Adrenal gland (tissue), 12 donors: ENCODE measurements around the gene TBXA2R. TPM values are rescaled to one million over a fixed set of nuclear protein-coding genes. Genes with fewer than 3 reads are reported as not detected.

Experiments used
- DNase-seq, 7 donors: peaks; one replicate each; pipeline ENCODE4 v3.0.0-alpha.2; 2019 to 2020
- H3K27ac ChIP-seq, 5 donors: fragments of 200-600 bp; sonication (generic) in 4 of 5; 1 replicate in 3 of 5; 2 replicates in 2 of 5; pipeline versions ENCODE4 v1.5.1 to v1.8.0; 2016 to 2020; ENCODE audit warnings: mild to moderate bottlenecking in 1 of 5
- H3K27me3 ChIP-seq: fragments of 200-600 bp; 2 replicates; pipeline ENCODE4 v1.8.0; 2021
- H3K36me3 ChIP-seq, 2 donors: fragments of 200-600 bp; replicated peaks in 1 of 2; 1 replicate in 1 of 2; 2 replicates in 1 of 2; pipeline versions ENCODE4 v1.5.1 to v1.8.0; 2018 to 2022
- H3K4me1 ChIP-seq, 2 donors: fragments of 200-600 bp; replicated peaks in 1 of 2; 1 replicate in 1 of 2; 2 replicates in 1 of 2; pipeline versions ENCODE4 v1.5.1 to v1.8.0; 2018 to 2021
- H3K4me3 ChIP-seq, 4 donors: fragments of 200-600 bp; sonication (generic) in 3 of 4; one replicate each; pipeline ENCODE4 v1.5.1; 2016 to 2018
- H3K9me3 ChIP-seq, 3 donors: fragments of 200-600 bp; sonication (generic) in 1 of 3; replicated peaks in 1 of 3; 1 replicate in 2 of 3; 2 replicates in 1 of 3; pipeline versions ENCODE4 v1.5.1 to v1.8.0; 2016 to 2021
- CTCF ChIP-seq, 6 experiments: fragments of 450-650 bp in 4 of 6; fragments of 200-600 bp in 2 of 6; sonication (generic) in 1 of 6; IDR thresholded peaks; 1 replicate in 5 of 6; 2 replicates in 1 of 6; pipeline versions ENCODE4 v1.5.1 to v1.8.0; 2016 to 2021; ENCODE audit warnings: antibody characterized with exemption in 6 of 6, mild to moderate bottlenecking in 2 of 6, moderate library complexity in 1 of 6
- POLR2A ChIP-seq, 2 donors: fragments of 450-650 bp; IDR thresholded peaks; one replicate each; pipeline ENCODE4 v1.6.1; 2017; ENCODE audit warnings: antibody characterized with exemption in 2 of 2, mild to moderate bottlenecking in 2 of 2, moderate library complexity in 1 of 2
- WGBS, 4 donors: extraction: QIAGEN DNeasy Blood & Tissue Kit in 2 of 4; methylation state at CpG; one replicate each; pipeline versions ENCODE4 v1.1.5 to v1.1.7; 2013 to 2017; 5-methylcytosine and 5-hydroxymethylcytosine counted together
- intact Hi-C, 2 donors: fragments of 100-400 bp; cut with DNase I; formaldehyde crosslinking; loops; one replicate each; pipeline versions ENCODE4 v1.14.1 to v1.15.0; 2022 to 2023
- polyA plus RNA-seq, 3 donors: library from polyadenylated mRNA; stranded (reverse); fragments of 200-250 nt in 2 of 3; fragments of 350-450 nt in 1 of 3; fragmentation: Illumina TruSeq in 1 of 3; extraction: RNeasy Lipid Tissue Mini Kit (QIAGEN cat#74804) in 1 of 3; gene quantifications; one replicate each; pipeline ENCODE4 v1.2.3, GENCODE V29; 2013 to 2014
- total RNA-seq, 9 donors: library from RNA; depleted of rRNA in 4 of 9; stranded (reverse); fragments of >200 nt in 4 of 9; fragments of 120-200 nt in 1 of 9; fragmentation: NEBNext Ultra II Directional in 1 of 9; extraction: Animal tissue kit (Norgen Biotek cat#: 25700) in 1 of 9; gene quantifications; one replicate each; pipeline versions ENCODE4 v1.1.0 to v1.2.4, GENCODE V29; 2013 to 2023
- donor health status: healthy with polysubstance abuse.
- donor health status: Bipolar disorder and iron deficiency.
- donor health status: DM: yes; HTN: yes; CAD: no.
- donor health status: DM: no; HTN: no; CAD: no.
- donor health status: DM: no; HTN: no; CAD: no.
- donor health status: DM: yes; HTN: yes; CAD: no.

Gene TBXA2R
- total and polyA plus RNA-seq, 12 donors: 4.7 to 25.5 (median 12.4) TPM

GRCh38 chr19:3550947-3551791 lies 55.5 kb downstream of the TBXA2R start:
- no peaks in the 10 kb centered on the region for H3K27me3 ChIP-seq
- H3K4me1 ChIP-seq: peaks cover 7 to 23% of the 10 kb centered on the region in 2 donors
- H3K27ac ChIP-seq: no peak overlapping the region
- intact Hi-C loops: no loop called here
- TF ChIP-seq CTCF (IDR thresholded peaks at IDR 0.05) (no peak), POLR2A (IDR thresholded peaks at IDR 0.05) (no peak)
- no peaks in the 10 kb centered on the region for H3K9me3 ChIP-seq
- no peak for DNase-seq
- 87 to 94% (median 89%) methylated on average over 20 to 34 of the region's 34 CpGs for WGBS, 4 donors
- peaks cover 0 to 8% of the 10 kb centered on the region in 2 donors for H3K36me3 ChIP-seq
- no peak overlapping the region for H3K4me3 ChIP-seq

GRCh38 chr19:3549816-3550215 lies 56.9 kb downstream of the TBXA2R start:
- no peaks in the 10 kb centered on the region for H3K27me3 ChIP-seq
- DNase-seq: no peak
- H3K27ac ChIP-seq: no peak overlapping the region
- no peak overlapping the region for H3K4me3 ChIP-seq
- TF ChIP-seq POLR2A (IDR thresholded peaks at IDR 0.05) (no peak), CTCF (IDR thresholded peaks at IDR 0.05) (no peak)
- intact Hi-C loops: loop anchor here (5.0 kb wide), 2 partner anchors 62 to 67 kb away; no protein-coding TSS in a partner anchor
- H3K4me1 ChIP-seq: peaks cover 4 to 15% of the 10 kb centered on the region in 2 donors
- H3K36me3 ChIP-seq: peaks cover 0 to 8% of the 10 kb centered on the region in 2 donors
- no peaks in the 10 kb centered on the region for H3K9me3 ChIP-seq
- 90 to 93% (median 92%) methylated on average over 8 to 10 of the region's 10 CpGs for WGBS, 4 donors

DNA sequence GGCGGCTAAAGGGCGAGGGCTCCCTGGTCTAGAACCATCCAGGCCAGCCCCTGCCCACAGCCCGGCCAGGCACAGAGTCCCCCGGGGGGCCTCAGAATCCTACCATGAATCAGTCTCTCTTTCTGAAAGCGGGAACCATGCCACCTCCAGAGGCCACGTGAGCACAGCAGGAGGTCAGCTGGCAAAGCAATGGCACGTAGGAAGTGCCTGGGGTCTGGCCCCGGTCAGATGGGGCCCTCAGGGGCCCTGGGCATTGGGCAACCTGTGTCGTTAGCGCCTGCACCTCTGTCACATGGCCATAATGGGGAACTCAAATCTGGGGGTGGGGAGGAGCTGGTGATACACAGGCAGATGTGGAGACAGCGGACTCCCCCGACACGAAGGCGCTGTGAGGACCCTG lies 58.1 kb downstream of the TBXA2R start:
- TF ChIP-seq POLR2A (IDR thresholded peaks at IDR 0.05) (no peak), CTCF (IDR thresholded peaks at IDR 0.05) (no peak)
- Histone ChIP-seq H3K9me3 (no peaks in the 10 kb centered on the region), H3K27ac (no peak overlapping the region), H3K4me1 (peaks cover 0 to 8% of the 10 kb centered on the region in 2 donors), H3K36me3 (peaks cover 0 to 8% of the 10 kb centered on the region in 2 donors), H3K27me3 (no peaks in the 10 kb centered on the region), H3K4me3 (no peak overlapping the region)
- WGBS, 4 donors: 63 to 97% (median 78%) methylated on average over 6 to 14 of the region's 14 CpGs
- intact Hi-C loops: loop anchor here (5.0 kb wide), 2 partner anchors 64 to 69 kb away; no protein-coding TSS in a partner anchor
- no peak for DNase-seq

DNA sequence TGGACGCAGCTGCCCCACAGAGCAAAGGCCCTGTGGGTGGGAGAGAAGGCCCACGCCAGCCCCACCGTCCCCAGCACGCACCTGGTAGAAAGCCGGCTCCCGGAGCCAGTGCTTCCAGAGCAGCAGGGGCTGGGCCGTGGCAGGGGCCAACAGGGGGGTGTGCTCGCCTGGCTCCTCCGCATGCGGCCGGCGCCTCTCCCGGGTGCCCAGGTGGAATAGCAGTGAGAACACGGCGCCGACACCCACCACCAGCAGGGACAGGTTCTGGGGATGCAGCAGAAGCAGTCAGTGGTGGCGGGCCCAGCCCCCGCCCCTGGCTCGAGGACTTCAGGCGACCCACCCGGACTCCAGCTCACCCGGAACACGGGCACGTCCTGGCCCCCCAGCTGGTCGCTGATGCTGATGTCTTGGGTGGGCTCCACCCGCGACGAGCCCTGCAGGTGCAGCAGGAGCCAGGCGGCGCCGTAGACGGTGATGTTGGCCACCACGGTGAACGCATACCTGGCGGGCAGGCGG lies 58.9 kb downstream of the TBXA2R start:
- WGBS, 4 donors: 83 to 91% (median 87%) methylated on average over 8 to 36 of the region's 36 CpGs
- Histone ChIP-seq H3K36me3 (peaks cover 0 to 8% of the 10 kb centered on the region in 2 donors), H3K27me3 (no peaks in the 10 kb centered on the region), H3K27ac (no peak overlapping the region), H3K9me3 (no peaks in the 10 kb centered on the region), H3K4me1 (peaks cover 0 to 1% of the 10 kb centered on the region in 2 donors), H3K4me3 (no peak overlapping the region)
- TF ChIP-seq CTCF (IDR thresholded peaks at IDR 0.05) (no peak), POLR2A (IDR thresholded peaks at IDR 0.05) (no peak)
- intact Hi-C loops: loop anchor here (5.0 kb wide), 2 partner anchors 64 to 69 kb away; no protein-coding TSS in a partner anchor
- no peak for DNase-seq
